ENCODE measurements around the gene ARID5B. TPM values are rescaled to one million over a fixed set of nuclear protein-coding genes. Genes with fewer than 3 reads are reported as not detected.
A peak's percentile ranks its signal among the peaks of the same experiment; 100 is the strongest.

The ARID5B gene
- total RNA-seq, 2 donors from 2014 or later = 60.7 to 80.4 TPM

GRCh38 chr10:62080905-62081304, 179.4 kb downstream of the ARID5B start:
- no peaks in the 10 kb centered on the region for H3K9me3 ChIP-seq
- peaks cover 4% of the 10 kb centered on the region for H3K36me3 ChIP-seq
- H3K27ac ChIP-seq = peak overlapping the region; percentile 58 to 85
- peaks cover 61 to 93% of the 10 kb centered on the region in 2 donors for H3K4me1 ChIP-seq (ENCODE audit: control insufficient read depth in 1 of 2, low read depth in 2 of 2)
- DNase-seq (ENCODE audit: low spot score) (no peak), ATAC-seq (ENCODE audit: insufficient number of reproducible peaks, low FRiP score, low read depth) (no peak)
- TF ChIP-seq CTCF (IDR thresholded peaks at IDR 0.05) = peak; percentile 31
- no peak overlapping the region for H3K4me3 ChIP-seq
- H3K27me3 ChIP-seq (replicated peaks; ENCODE audit: insufficient read depth) = no peaks in the 10 kb centered on the region

GRCh38 chr10:62081341-62082270, 180.1 kb downstream of the ARID5B start:
- H3K27me3 ChIP-seq (replicated peaks; ENCODE audit: insufficient read depth) = no peaks in the 10 kb centered on the region
- DNase-seq (ENCODE audit: low spot score) = no peak
- H3K4me1 ChIP-seq (ENCODE audit: control insufficient read depth in 1 of 2, low read depth in 2 of 2) = peaks cover 54 to 86% of the 10 kb centered on the region in 2 donors
- H3K4me3 ChIP-seq = peak overlapping the region; percentile 56
- H3K36me3 ChIP-seq = peaks cover 8% of the 10 kb centered on the region
- TF ChIP-seq CTCF (IDR thresholded peaks at IDR 0.05) = no peak
- ATAC-seq (ENCODE audit: insufficient number of reproducible peaks, low FRiP score, low read depth) = no peak
- H3K9me3 ChIP-seq = no peaks in the 10 kb centered on the region
- H3K27ac ChIP-seq = peak overlapping the region; percentile 77 to 85

- TF ChIP-seq CTCF (IDR thresholded peaks at IDR 0.05) = no peak
- Histone ChIP-seq H3K27me3 (replicated peaks; ENCODE audit: insufficient read depth) (no peaks in the 10 kb centered on the region), H3K36me3 (peaks cover 8% of the 10 kb centered on the region), H3K27ac (peak overlapping the region; percentile 77 to 85), H3K4me1 (ENCODE audit: control insufficient read depth in 1 of 2, low read depth in 2 of 2) (peaks cover 47 to 80% of the 10 kb centered on the region in 2 donors), H3K9me3 (no peaks in the 10 kb centered on the region), H3K4me3 (peak overlapping the region; percentile 56)
- ATAC-seq (ENCODE audit: insufficient number of reproducible peaks, low FRiP score, low read depth) (no peak), DNase-seq (ENCODE audit: low spot score) (no peak)
These were observed 180.8 kb downstream of the ARID5B start for GRCh38 chr10:62082271-62082656.

- no peak for TF ChIP-seq CTCF (IDR thresholded peaks at IDR 0.05)
These were observed 181.4 kb downstream of the ARID5B start for GRCh38 chr10:62082729-62083411.

More at GRCh38 chr10:62082729-62083411, 181.4 kb downstream of the ARID5B start:
- H3K9me3 ChIP-seq = no peaks in the 10 kb centered on the region
- H3K27me3 ChIP-seq (replicated peaks; ENCODE audit: insufficient read depth) = no peaks in the 10 kb centered on the region
- DNase-seq (ENCODE audit: low spot score) (no peak), ATAC-seq (ENCODE audit: insufficient number of reproducible peaks, low FRiP score, low read depth) (no peak)
- peaks cover 44 to 78% of the 10 kb centered on the region in 2 donors for H3K4me1 ChIP-seq (ENCODE audit: control insufficient read depth in 1 of 2, low read depth in 2 of 2)
- H3K36me3 ChIP-seq = peaks cover 8% of the 10 kb centered on the region
- peak overlapping the region; percentile 56 for H3K4me3 ChIP-seq
- peak overlapping the region; percentile 77 to 85 for H3K27ac ChIP-seq

Data from thoracic aorta (tissue), 2 donors.